Peyer's patch (tissue), 4 donors: ENCODE data around the gene NBDY. TPM values are rescaled to one million over a fixed set of nuclear protein-coding genes. Genes with fewer than 3 reads are reported as not detected.

Source experiments
- DNase-seq, 3 donors: peaks; one replicate each; pipeline ENCODE4 v3.0.0-alpha.2; 2017 to 2019
- H3K27ac ChIP-seq, 4 donors: fragments of 200-600 bp; sonication (generic); one replicate each; pipeline ENCODE4 v1.5.1; 2016 to 2019
- H3K27me3 ChIP-seq, 2 donors: fragments of 200-600 bp; sonication (generic); one replicate each; pipeline ENCODE4 v1.5.1; 2019
- H3K36me3 ChIP-seq, 3 donors: fragments of 200-600 bp; sonication (generic); one replicate each; pipeline ENCODE4 v1.5.1; 2016 to 2019
- H3K4me1 ChIP-seq, 4 donors: fragments of 200-600 bp; sonication (generic); one replicate each; pipeline ENCODE4 v1.5.1; 2016 to 2019
- H3K4me3 ChIP-seq, 4 donors: fragments of 200-600 bp; sonication (generic); 1 replicate in 3 of 4; 2 replicates in 1 of 4; pipeline ENCODE4 v1.5.1; 2016 to 2019; ENCODE audit warnings: mild to moderate bottlenecking in 1 of 4
- H3K9me3 ChIP-seq, 4 donors: fragments of 200-600 bp; sonication (generic); one replicate each; pipeline ENCODE4 v1.5.1; 2016 to 2019; ENCODE audit warnings: mild to moderate bottlenecking in 1 of 4
- POLR2A ChIP-seq, 2 donors: fragments of 450-650 bp; IDR thresholded peaks; one replicate each; pipeline ENCODE4 v1.5.1; 2017; ENCODE audit warnings: antibody characterized with exemption in 2 of 2, mild to moderate bottlenecking in 2 of 2, moderate library complexity in 2 of 2
- total RNA-seq, 4 donors: library from RNA; depleted of rRNA; stranded (reverse); fragments of >200 nt; gene quantifications; one replicate each; pipeline ENCODE4 v1.1.0, GENCODE V29; 2016
- TF ChIP-seq, protein P1 (sequence below), 6 experiments: fragments of 450-650 bp in 4 of 6; fragments of 200-600 bp in 2 of 6; sonication (generic) in 1 of 6; IDR thresholded peaks; one replicate each; pipeline ENCODE4 v1.5.1; 2017 to 2019; ENCODE audit warnings: antibody characterized with exemption in 6 of 6, mild to moderate bottlenecking in 3 of 6, moderate library complexity in 1 of 6

Gene NBDY
- total RNA-seq, 4 donors from 2014 or later = 9.1 to 14.0 (median 12.7) TPM

DNA sequence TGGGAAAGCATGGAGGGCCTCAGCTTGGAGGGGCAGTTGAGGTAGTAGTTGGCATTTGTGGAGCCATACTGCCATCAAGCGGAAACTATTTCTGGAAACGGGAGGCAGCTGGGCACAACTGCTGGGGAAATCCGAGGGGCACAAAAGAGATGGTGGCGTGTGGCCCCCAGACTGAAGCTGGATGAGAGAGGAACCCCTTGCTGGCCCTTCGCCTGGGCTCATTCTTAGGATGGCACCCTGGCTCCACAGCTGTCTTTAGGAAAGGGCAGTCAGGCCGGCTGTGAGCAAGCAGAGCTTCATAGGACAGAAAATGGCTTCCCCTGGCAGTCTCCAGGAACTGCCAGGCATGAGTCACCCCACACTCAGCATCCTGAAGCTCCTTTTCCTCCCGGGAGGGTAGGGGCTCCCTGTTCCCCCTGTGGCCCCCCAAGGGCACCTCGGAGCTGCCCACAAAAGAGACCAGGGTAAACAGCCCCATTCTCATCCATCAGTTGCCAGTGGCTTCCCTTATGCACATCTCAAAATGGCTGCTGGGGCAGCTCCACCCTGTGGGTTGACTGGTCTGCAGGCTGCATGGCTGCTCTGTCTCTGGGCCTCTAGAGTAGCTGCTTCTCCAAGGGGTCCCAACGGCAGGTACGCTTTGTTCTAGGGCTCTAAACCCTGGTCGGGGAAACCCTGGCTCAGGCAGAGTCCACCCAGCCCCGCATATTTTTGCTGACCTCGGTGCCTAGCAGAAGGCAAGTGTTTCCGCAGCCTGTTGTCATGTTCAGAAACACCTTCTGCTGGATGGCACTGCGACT, 64.7 kb downstream of the NBDY start:
- H3K36me3 ChIP-seq = no peaks in the 10 kb centered on the region
- H3K9me3 ChIP-seq = no peaks in the 10 kb centered on the region
- H3K4me3 ChIP-seq = no peak overlapping the region
- DNase-seq = peak; percentile 5 to 41 (median 9)
- no peaks in the 10 kb centered on the region for H3K4me1 ChIP-seq
- no peaks in the 10 kb centered on the region for H3K27me3 ChIP-seq
- no peak for TF ChIP-seq POLR2A (IDR thresholded peaks at IDR 0.05)
- TF ChIP-seq, protein P1, sequence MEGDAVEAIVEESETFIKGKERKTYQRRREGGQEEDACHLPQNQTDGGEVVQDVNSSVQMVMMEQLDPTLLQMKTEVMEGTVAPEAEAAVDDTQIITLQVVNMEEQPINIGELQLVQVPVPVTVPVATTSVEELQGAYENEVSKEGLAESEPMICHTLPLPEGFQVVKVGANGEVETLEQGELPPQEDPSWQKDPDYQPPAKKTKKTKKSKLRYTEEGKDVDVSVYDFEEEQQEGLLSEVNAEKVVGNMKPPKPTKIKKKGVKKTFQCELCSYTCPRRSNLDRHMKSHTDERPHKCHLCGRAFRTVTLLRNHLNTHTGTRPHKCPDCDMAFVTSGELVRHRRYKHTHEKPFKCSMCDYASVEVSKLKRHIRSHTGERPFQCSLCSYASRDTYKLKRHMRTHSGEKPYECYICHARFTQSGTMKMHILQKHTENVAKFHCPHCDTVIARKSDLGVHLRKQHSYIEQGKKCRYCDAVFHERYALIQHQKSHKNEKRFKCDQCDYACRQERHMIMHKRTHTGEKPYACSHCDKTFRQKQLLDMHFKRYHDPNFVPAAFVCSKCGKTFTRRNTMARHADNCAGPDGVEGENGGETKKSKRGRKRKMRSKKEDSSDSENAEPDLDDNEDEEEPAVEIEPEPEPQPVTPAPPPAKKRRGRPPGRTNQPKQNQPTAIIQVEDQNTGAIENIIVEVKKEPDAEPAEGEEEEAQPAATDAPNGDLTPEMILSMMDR (IDR thresholded peaks at IDR 0.05) = no peak
- H3K27ac ChIP-seq = no peak overlapping the region

DNA sequence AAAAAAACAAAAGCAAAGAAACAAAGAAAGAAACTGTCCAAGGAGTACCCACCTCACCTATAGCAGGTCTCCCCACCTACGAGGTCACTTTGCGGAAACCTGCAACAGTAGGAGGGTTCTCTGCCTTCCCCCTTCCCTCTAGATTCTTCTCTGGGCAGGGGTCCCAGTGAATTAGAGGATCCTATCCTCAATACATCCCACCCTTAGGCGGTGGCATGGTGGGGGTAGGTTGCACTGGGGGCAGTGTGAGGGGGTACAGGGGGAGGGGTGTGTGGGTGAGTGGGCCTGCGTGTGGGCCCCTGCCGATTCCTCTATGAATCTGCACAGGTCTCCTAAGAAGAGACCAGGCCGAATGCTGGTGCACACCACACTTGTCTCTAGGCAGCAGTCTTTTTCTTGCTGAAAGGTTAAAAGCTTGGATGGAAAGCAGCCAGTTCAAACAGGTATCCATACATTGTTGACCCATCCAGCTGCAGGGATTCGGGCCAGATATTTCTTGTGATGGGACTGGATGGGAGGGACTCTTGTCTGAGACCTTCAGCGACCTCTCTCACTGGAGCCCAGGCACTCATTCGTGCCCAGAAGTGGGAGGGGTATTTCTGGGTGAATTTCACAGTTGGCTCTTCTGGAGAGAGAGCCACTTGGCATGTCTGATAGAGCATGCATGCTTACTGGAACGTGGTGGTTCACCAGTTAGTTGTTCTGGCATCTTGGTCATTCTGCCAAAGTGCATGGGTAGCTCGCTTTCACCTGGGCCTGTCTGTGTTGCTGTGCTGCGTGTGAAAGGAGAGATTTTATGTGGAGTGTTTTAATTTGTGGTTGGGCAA, 65.6 kb downstream of the NBDY start:
- no peaks in the 10 kb centered on the region for H3K27me3 ChIP-seq

DNA sequence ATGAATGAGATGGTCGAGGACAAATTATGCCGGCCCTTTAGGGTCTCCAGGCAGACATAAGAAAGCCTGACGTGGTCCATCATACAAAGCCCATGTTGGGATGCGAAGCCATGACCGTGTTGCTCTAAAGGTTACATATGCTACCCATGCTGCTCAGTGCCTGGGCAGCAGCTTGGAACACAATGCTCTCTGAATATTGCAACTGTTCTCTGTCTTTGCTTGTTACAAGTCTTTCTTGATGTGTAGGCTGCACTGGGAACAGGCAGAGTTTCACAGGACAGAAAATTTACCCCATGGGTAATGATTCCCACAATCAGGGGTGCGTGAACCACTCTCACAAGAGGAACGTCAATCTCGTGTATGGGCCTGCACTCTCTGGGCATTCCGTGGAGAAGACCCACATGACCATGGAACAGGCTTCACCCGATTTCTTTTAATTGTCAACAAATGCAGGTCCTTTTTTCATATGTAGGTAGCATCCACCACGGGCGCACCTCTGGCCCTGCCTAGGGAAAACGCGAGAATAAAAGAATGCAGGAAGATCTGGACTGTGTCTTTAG, 66.3 kb downstream of the NBDY start:
- no peaks in the 10 kb centered on the region for H3K27me3 ChIP-seq
- no peaks in the 10 kb centered on the region for H3K4me1 ChIP-seq
- no peak overlapping the region for H3K27ac ChIP-seq
- no peaks in the 10 kb centered on the region for H3K36me3 ChIP-seq
- no peak for TF ChIP-seq POLR2A (IDR thresholded peaks at IDR 0.05)
- TF ChIP-seq, protein P1 (IDR thresholded peaks at IDR 0.05) = no peak
- no peak overlapping the region for H3K4me3 ChIP-seq
- no peaks in the 10 kb centered on the region for H3K9me3 ChIP-seq
- DNase-seq = no peak

More for the DNA sequence above, 65.6 kb downstream of the NBDY start:
- H3K27ac ChIP-seq = no peak overlapping the region
- H3K4me1 ChIP-seq = no peaks in the 10 kb centered on the region
- H3K9me3 ChIP-seq = no peaks in the 10 kb centered on the region
- no peak overlapping the region for H3K4me3 ChIP-seq
- TF ChIP-seq, protein P1 (IDR thresholded peaks at IDR 0.05) = no peak
- TF ChIP-seq POLR2A (IDR thresholded peaks at IDR 0.05) = no peak
- peak in 1 of 3 donors; percentile 2 for DNase-seq
- no peaks in the 10 kb centered on the region for H3K36me3 ChIP-seq

DNA sequence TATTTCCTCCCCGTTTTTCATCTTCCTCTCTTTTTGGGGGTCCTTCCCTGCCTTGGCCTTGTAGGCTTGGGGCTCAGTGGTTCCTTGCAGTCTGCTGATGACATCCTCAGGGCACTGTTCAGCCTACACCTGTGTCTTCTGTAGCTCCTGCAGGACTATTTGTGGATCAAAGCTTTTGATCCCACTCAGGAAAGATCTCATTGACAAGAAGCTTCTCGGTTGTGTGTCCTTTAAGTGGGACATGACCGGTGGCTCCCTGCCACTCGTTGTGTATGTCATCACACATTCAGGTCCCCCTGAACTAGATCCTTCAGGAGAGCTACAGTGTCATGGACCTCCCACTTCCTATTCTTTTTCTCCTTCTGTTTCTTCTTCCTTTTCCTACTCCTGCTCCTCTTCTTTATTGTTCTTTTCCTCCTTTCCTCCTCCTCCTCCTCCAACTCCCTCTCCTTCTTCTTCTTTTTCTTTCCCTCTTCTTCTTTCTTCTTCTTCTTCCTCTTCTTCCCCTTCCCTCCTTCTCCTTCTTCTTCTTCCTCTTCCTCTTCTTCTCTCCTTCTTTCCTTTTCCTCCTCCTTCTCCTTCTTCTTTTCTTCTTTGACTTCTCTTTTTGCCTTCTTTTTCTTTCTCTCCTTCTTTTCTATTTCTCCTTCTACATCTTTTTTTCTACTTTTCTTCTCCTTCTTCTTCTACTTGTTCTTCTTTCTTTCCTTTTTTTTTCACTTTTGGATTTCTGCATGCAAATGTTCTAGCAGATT, 67.8 kb downstream of the NBDY start:
- DNase-seq = no peak

More for the DNA sequence above, 67.8 kb downstream of the NBDY start:
- Histone ChIP-seq H3K4me3 (no peak overlapping the region), H3K36me3 (no peaks in the 10 kb centered on the region), H3K4me1 (no peaks in the 10 kb centered on the region), H3K27me3 (no peaks in the 10 kb centered on the region), H3K9me3 (no peaks in the 10 kb centered on the region), H3K27ac (no peak overlapping the region)
- TF ChIP-seq, protein P1 (IDR thresholded peaks at IDR 0.05) = no peak
- TF ChIP-seq POLR2A (IDR thresholded peaks at IDR 0.05) = no peak
